ENCODE measurements around the gene CEP95.
A peak's percentile ranks its signal among the peaks of the same experiment; 100 is the strongest.

The CEP95 gene

GRCh38 chr17:64507413-64507782 lies 621 bp downstream of the CEP95 start (continued):
- TF ChIP-seq ZNF660 (tag by site-specific recombination; IDR thresholded peaks at IDR 0.05) (0 out of 2 replicates have a peak, but pooled peaks have one; percentile 44), KLF9 (tag by site-specific recombination; IDR thresholded peaks at IDR 0.05; ENCODE audit: low read depth) (peak; percentile 61; the same call in 1 of the 2 replicates)

DNA sequence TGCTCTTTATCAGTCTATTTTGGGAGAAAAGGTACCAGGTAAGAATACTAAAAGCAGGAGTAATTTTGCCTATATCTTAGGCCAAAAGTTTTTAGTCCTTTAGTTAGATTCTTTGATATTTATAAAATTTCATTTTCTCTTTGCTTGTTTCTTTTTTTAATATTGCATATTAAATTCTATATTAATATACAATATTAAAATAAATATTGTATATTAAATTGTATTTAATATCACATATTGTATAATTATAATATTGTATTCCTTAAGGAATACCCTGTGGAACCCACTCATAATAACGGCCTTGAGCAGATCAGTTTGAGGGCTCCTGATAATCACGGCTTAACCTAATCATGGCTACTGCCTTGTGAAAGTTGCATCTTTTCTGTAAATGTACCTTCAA lies 1.9 kb downstream of the CEP95 start:
- Histone ChIP-seq H3K9me3 (ENCODE audit: control insufficient read depth, insufficient read depth, low read depth, low read length) (no peaks in the 10 kb centered on the region), H3K36me3 (ENCODE audit: control insufficient read depth in 2 of 2, insufficient read depth in 1 of 2, low read length in 2 of 2) (peaks cover 38 to 64% of the 10 kb centered on the region in 2 experiments), H3K27ac (ENCODE audit: extremely low read depth, low read depth, low read length) (no peak overlapping the region), H3K4me3 (ENCODE audit: low read depth, low read length) (peak overlapping the region; percentile 100), H3K4me1 (ENCODE audit: control insufficient read depth, insufficient read depth, low read length) (0 out of 2 replicates have a peak, but pooled peaks cover 4% of the 10 kb centered on the region)
- ChIA-PET POLR2A (no interaction called here), CTCF (interaction anchor here (0.7 kb wide), 1 partner anchor 90 kb away, joined by 5 read pairs; no protein-coding TSS in a partner anchor)
- no peak for TF ChIP-seq ZNF202 (tag by site-specific recombination; IDR thresholded peaks at IDR 0.05; ENCODE audit: borderline replicate concordance)
- no peak for TF ChIP-seq ZNF830 (tag by site-specific recombination; IDR thresholded peaks at IDR 0.05; ENCODE audit: low read depth)
- no peak for TF ChIP-seq ZNF558 (tag by site-specific recombination; IDR thresholded peaks at IDR 0.05)
- no peak for TF ChIP-seq ZNF133 (tag by site-specific recombination; IDR thresholded peaks at IDR 0.05)
- TF ChIP-seq ZNF155 (tag by site-specific recombination; IDR thresholded peaks at IDR 0.05), result no peak
- no peak for TF ChIP-seq ZNF350 (tag by site-specific recombination; IDR thresholded peaks at IDR 0.05)
- TF ChIP-seq ZBTB48 (tag by site-specific recombination; IDR thresholded peaks at IDR 0.05), result no peak
- TF ChIP-seq, protein P1, sequence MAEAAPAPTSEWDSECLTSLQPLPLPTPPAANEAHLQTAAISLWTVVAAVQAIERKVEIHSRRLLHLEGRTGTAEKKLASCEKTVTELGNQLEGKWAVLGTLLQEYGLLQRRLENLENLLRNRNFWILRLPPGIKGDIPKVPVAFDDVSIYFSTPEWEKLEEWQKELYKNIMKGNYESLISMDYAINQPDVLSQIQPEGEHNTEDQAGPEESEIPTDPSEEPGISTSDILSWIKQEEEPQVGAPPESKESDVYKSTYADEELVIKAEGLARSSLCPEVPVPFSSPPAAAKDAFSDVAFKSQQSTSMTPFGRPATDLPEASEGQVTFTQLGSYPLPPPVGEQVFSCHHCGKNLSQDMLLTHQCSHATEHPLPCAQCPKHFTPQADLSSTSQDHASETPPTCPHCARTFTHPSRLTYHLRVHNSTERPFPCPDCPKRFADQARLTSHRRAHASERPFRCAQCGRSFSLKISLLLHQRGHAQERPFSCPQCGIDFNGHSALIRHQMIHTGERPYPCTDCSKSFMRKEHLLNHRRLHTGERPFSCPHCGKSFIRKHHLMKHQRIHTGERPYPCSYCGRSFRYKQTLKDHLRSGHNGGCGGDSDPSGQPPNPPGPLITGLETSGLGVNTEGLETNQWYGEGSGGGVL (tag by site-specific recombination; IDR thresholded peaks at IDR 0.05), result no peak
- TF ChIP-seq ZNF664 (tag by site-specific recombination; IDR thresholded peaks at IDR 0.05), result no peak
- no peak for TF ChIP-seq BCL11A (tag by site-specific recombination; IDR thresholded peaks at IDR 0.05; ENCODE audit: low read depth)
- no peak for TF ChIP-seq ZNF624 (tag by site-specific recombination; IDR thresholded peaks at IDR 0.05)
- no peak for TF ChIP-seq ZNF18 (tag by site-specific recombination; IDR thresholded peaks at IDR 0.05)
- TF ChIP-seq ZNF585B (tag by site-specific recombination; IDR thresholded peaks at IDR 0.05), result no peak
- no peak for TF ChIP-seq KLF9 (tag by site-specific recombination; IDR thresholded peaks at IDR 0.05; ENCODE audit: low read depth)
- TF ChIP-seq ZFP41 (tag by site-specific recombination; IDR thresholded peaks at IDR 0.05; ENCODE audit: borderline replicate concordance), result no peak
- TF ChIP-seq ZNF239 (tag by site-specific recombination; IDR thresholded peaks at IDR 0.05), result no peak
- TF ChIP-seq ZSCAN23 (tag by site-specific recombination; IDR thresholded peaks at IDR 0.05), result no peak
- TF ChIP-seq ZFP69B (tag by site-specific recombination; IDR thresholded peaks at IDR 0.05), result no peak
- no peak for TF ChIP-seq ZNF140 (tag by site-specific recombination; IDR thresholded peaks at IDR 0.05)
- no peak for TF ChIP-seq ZNF596 (tag by site-specific recombination; IDR thresholded peaks at IDR 0.05)

- H3K9me3 ChIP-seq (ENCODE audit: control insufficient read depth, insufficient read depth, low read depth, low read length), result no peaks in the 10 kb centered on the region
- H3K4me3 ChIP-seq (ENCODE audit: low read depth, low read length), result no peak overlapping the region
- ChIA-PET CTCF (interaction anchor here (0.7 kb wide), 1 partner anchor 90 kb away, joined by 5 read pairs; no protein-coding TSS in a partner anchor), POLR2A (no interaction called here)
- peaks cover 38 to 64% of the 10 kb centered on the region in 2 experiments for H3K36me3 ChIP-seq (ENCODE audit: control insufficient read depth in 2 of 2, insufficient read depth in 1 of 2, low read length in 2 of 2)
- no peak overlapping the region for H3K27ac ChIP-seq (ENCODE audit: extremely low read depth, low read depth, low read length)
- H3K4me1 ChIP-seq (ENCODE audit: control insufficient read depth, insufficient read depth, low read length), result 0 out of 2 replicates have a peak, but pooled peaks cover 4% of the 10 kb centered on the region
- TF ChIP-seq ZNF112 (tag by site-specific recombination; IDR thresholded peaks at IDR 0.05) (no peak), ZNF48 (tag by site-specific recombination; IDR thresholded peaks at IDR 0.05) (no peak), ZNF658 (tag by site-specific recombination; IDR thresholded peaks at IDR 0.05) (no peak), PRDM2 (tag by site-specific recombination; IDR thresholded peaks at IDR 0.05; ENCODE audit: borderline replicate concordance) (no peak), KLF16 (tag by site-specific recombination; IDR thresholded peaks at IDR 0.05) (no peak), ZNF184 (tag by site-specific recombination; IDR thresholded peaks at IDR 0.05) (no peak), GFI1B (tag by site-specific recombination; IDR thresholded peaks at IDR 0.05) (no peak)
Observed at GRCh38 chr17:64509179-64509578, 2.4 kb downstream of the CEP95 start.
